H9 (cell line): ENCODE data around the gene RCAN2. TPM values are rescaled to one million over a fixed set of nuclear protein-coding genes. Genes with fewer than 3 reads are reported as not detected.

Experiments
- DNase-seq: peaks from one replicate; pipeline ENCODE4 v3.0.0-alpha.2; 2017
- H2AFZ ChIP-seq: one replicate; pipeline ENCODE4 v1.6.1; 2013; ENCODE audit warnings: mild to moderate bottlenecking, low read length, control low read depth, moderate library complexity
- H2AK5ac ChIP-seq: 2 replicates; pipeline ENCODE4 v1.6.1; 2013; ENCODE audit warnings: low read length, control low read depth, mixed read lengths; ENCODE audit not compliant: insufficient read length
- H2BK120ac ChIP-seq: one replicate; pipeline ENCODE4 v1.6.1; 2013; ENCODE audit warnings: low read depth, mild to moderate bottlenecking, low read length, control low read depth, inconsistent platforms; ENCODE audit not compliant: poor library complexity, severe bottlenecking
- H2BK12ac ChIP-seq: 2 replicates; pipeline ENCODE4 v1.6.1; 2013; ENCODE audit warnings: low read length, control low read depth, mixed read lengths, low read depth; ENCODE audit not compliant: insufficient read length
- H2BK15ac ChIP-seq: 2 replicates; pipeline ENCODE4 v1.6.1; 2013; ENCODE audit warnings: low read depth, low read length, control low read depth
- H2BK20ac ChIP-seq: one replicate; pipeline ENCODE4 v1.6.1; 2013; ENCODE audit warnings: low read depth, mild to moderate bottlenecking, low read length, control low read depth, inconsistent platforms; ENCODE audit not compliant: poor library complexity, severe bottlenecking
- H2BK5ac ChIP-seq: 2 replicates; pipeline ENCODE4 v1.6.1; 2013; ENCODE audit warnings: low read length, control low read depth, mixed read lengths; ENCODE audit not compliant: insufficient read length
- H3K14ac ChIP-seq: 2 replicates; pipeline ENCODE4 v1.6.1; 2013; ENCODE audit warnings: low read length, control low read depth; ENCODE audit not compliant: insufficient read depth
- H3K18ac ChIP-seq: 2 replicates; pipeline ENCODE4 v1.6.1; 2013; ENCODE audit warnings: low read depth, mild to moderate bottlenecking, mixed read lengths, low read length, control low read depth; ENCODE audit not compliant: insufficient read length
- H3K23ac ChIP-seq: 2 replicates; pipeline ENCODE4 v1.6.1; 2013; ENCODE audit warnings: low read length, control low read depth, mixed read lengths, low read depth; ENCODE audit not compliant: insufficient read length
- H3K23me2 ChIP-seq: 2 replicates; pipeline ENCODE4 v1.6.1; 2013; ENCODE audit warnings: low read depth, mild to moderate bottlenecking, mixed read lengths, low read length, control low read depth; ENCODE audit not compliant: insufficient read length, poor library complexity, severe bottlenecking
- H3K27ac ChIP-seq: 2 replicates; pipeline ENCODE4 v1.5.1; 2013; ENCODE audit warnings: low read length, control low read depth, mixed read lengths, low read depth; ENCODE audit not compliant: insufficient read length
- H3K27me3 ChIP-seq: 2 replicates; pipeline ENCODE4 v1.6.1; 2013; ENCODE audit warnings: low read length, control low read depth, inconsistent platforms; ENCODE audit not compliant: insufficient read depth
- H3K4ac ChIP-seq: 2 replicates; pipeline ENCODE4 v1.6.1; 2013; ENCODE audit warnings: low read depth, mild to moderate bottlenecking, control low read depth, inconsistent platforms, low read length, moderate library complexity
- H3K4me1 ChIP-seq: 2 replicates; pipeline ENCODE4 v1.6.1; 2013; ENCODE audit warnings: low read length, control low read depth, inconsistent platforms; ENCODE audit not compliant: insufficient read depth
- H3K4me2 ChIP-seq: 2 replicates; pipeline ENCODE4 v1.6.1; 2013; ENCODE audit warnings: low read length, control low read depth, mixed read lengths; ENCODE audit not compliant: insufficient read length, insufficient read depth
- H3K56ac ChIP-seq: 2 replicates; pipeline ENCODE4 v1.6.1; 2013; ENCODE audit warnings: low read depth, mild to moderate bottlenecking, mixed read lengths, low read length, control low read depth; ENCODE audit not compliant: insufficient read length
- H3K79me1 ChIP-seq: 2 replicates; pipeline ENCODE4 v1.6.1; 2013; ENCODE audit warnings: low read depth, mild to moderate bottlenecking, moderate library complexity, low read length, control low read depth, inconsistent platforms; ENCODE audit not compliant: insufficient read depth, poor library complexity, severe bottlenecking
- H3K79me2 ChIP-seq: 2 replicates; pipeline ENCODE4 v1.6.1; 2013; ENCODE audit warnings: low read length, control low read depth, inconsistent platforms; ENCODE audit not compliant: insufficient read depth
- H3K9ac ChIP-seq: 2 replicates; pipeline ENCODE4 v1.6.1; 2013; ENCODE audit warnings: low read length, control low read depth, mixed read lengths; ENCODE audit not compliant: insufficient read length; ENCODE audit errors: extremely low read depth
- H3K9me3 ChIP-seq: one replicate; pipeline ENCODE4 v1.6.1; 2013; ENCODE audit warnings: low read depth, low read length, inconsistent platforms; ENCODE audit not compliant: control insufficient read depth
- H3T11ph ChIP-seq: one replicate; pipeline ENCODE4 v1.6.1; 2013; ENCODE audit warnings: mild to moderate bottlenecking, low read length, control low read depth, inconsistent platforms
- H4K20me1 ChIP-seq: one replicate; pipeline ENCODE4 v1.6.1; 2013; ENCODE audit not compliant: control insufficient read depth, insufficient read length, insufficient read depth
- H4K5ac ChIP-seq: 2 replicates; pipeline ENCODE4 v1.6.1; 2013; ENCODE audit warnings: low read depth, mild to moderate bottlenecking, mixed read lengths, low read length, control low read depth; ENCODE audit not compliant: insufficient read length
- H4K8ac ChIP-seq: replicated peaks from 2 replicates; pipeline ENCODE4 v1.6.1; 2013; ENCODE audit warnings: low read length, control low read depth, mixed read lengths, low read depth; ENCODE audit not compliant: insufficient read length
- H4K91ac ChIP-seq: 2 replicates; pipeline ENCODE4 v1.6.1; 2013; ENCODE audit warnings: low read depth, mild to moderate bottlenecking, moderate library complexity, mixed read lengths, low read length, control low read depth; ENCODE audit not compliant: insufficient read length
- H3K27ac Mint-ChIP-seq, 3 experiments: 2 replicates in 2 of 3; 3 replicates in 1 of 3; pipeline ENCODE4 v1.8.0; 2020 to 2021; ENCODE audit warnings: mixed read lengths in 3 of 3, mild to moderate bottlenecking in 1 of 3, moderate library complexity in 1 of 3
- H3K27me3 Mint-ChIP-seq: 2 replicates; pipeline ENCODE4 v1.8.0; 2021; ENCODE audit warnings: low read depth, mild to moderate bottlenecking, moderate library complexity, mixed read lengths
- H3K36me3 Mint-ChIP-seq, 3 experiments: 2 replicates in 2 of 3; 3 replicates in 1 of 3; pipeline ENCODE4 v1.8.0; 2020 to 2021; ENCODE audit warnings: low read depth in 3 of 3, mixed read lengths in 3 of 3; ENCODE audit not compliant: insufficient read depth in 1 of 3
- H3K4me1 Mint-ChIP-seq, 2 experiments: 2 replicates each; pipeline ENCODE4 v1.8.0; 2020; ENCODE audit warnings: mixed read lengths in 2 of 2
- H3K4me3 Mint-ChIP-seq, 2 experiments: 2 replicates in 1 of 2; 3 replicates in 1 of 2; pipeline ENCODE4 v1.8.0; 2020 to 2021; ENCODE audit warnings: mild to moderate bottlenecking in 2 of 2, mixed read lengths in 2 of 2, moderate library complexity in 1 of 2
- H3K9me3 Mint-ChIP-seq, 2 experiments: 2 replicates in 1 of 2; 3 replicates in 1 of 2; pipeline ENCODE4 v1.8.0; 2020; ENCODE audit warnings: mild to moderate bottlenecking in 2 of 2, mixed read lengths in 2 of 2, moderate library complexity in 1 of 2
- WGBS: extraction: QIAGEN DNeasy Blood & Tissue Kit; methylation state at CpG from one replicate; pipeline ENCODE4 v1.1.7; 2013; ENCODE audit warnings: missing lambda C conversion rate, low lambda C conversion rate, mixed read lengths; ENCODE audit not compliant: insufficient read length; ENCODE audit errors: extremely low coverage; 5-methylcytosine and 5-hydroxymethylcytosine counted together
- total RNA-seq: library from RNA; stranded (reverse); gene quantifications from 2 replicates; pipeline ENCODE4 v1.2.1, GENCODE V29; 2021
- TF ChIP-seq, protein P1 (sequence below): fragments of 200-600 bp; sonication (generic); conservative IDR thresholded peaks from 3 replicates; pipeline ENCODE4 v1.8.0; 2021; ENCODE audit warnings: antibody characterized with exemption, mild to moderate bottlenecking

RCAN2 gene
- total RNA-seq, 1 experiment from 2014 or later: 3.0 TPM

DNA sequence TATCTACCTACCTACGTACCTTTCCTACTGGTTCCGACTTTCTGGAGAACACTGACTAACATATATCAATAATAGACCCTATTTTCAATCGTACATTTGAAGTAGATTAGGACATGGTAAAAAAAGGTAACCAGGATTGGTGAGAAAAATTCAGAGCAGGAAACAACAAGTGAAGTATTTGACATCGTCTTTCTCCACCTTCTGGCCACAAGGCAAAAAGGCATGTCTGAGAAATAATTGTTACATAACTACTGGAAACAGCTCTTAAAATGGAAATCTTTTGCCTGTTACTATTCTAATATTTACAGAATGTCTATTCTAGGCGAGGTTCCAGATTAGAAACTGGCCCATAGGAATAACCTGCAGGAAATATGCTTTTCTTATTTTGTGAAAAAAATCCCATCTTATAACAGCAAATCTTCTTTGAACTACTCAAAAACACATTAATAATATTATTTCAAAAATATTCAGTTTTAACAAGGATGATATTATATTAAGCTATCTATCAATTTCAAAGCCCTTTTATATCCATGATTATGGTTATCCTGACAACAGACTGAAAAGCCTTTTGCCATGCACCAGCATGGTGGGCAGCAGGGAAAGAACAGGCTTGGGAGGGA lies 80.8 kb downstream of the RCAN2 start:
- Histone ChIP-seq H4K20me1 (no peaks in the 10 kb centered on the region), H2AFZ (no peak overlapping the region), H3K79me1 (no peaks in the 10 kb centered on the region), H3K23me2 (no peaks in the 10 kb centered on the region), H3K23ac (no peak overlapping the region), H3K4me1 (no peaks in the 10 kb centered on the region), H2BK20ac (no peak overlapping the region), H3K14ac (no peak overlapping the region), H3K56ac (no peak overlapping the region), H3K9ac (no peak overlapping the region), H4K5ac (no peak overlapping the region), H3K27me3 (no peaks in the 10 kb centered on the region), H3K4me2 (no peak overlapping the region), H3K18ac (no peak overlapping the region), H2BK15ac (no peak overlapping the region), H2BK5ac (no peak overlapping the region), H2BK120ac (no peak overlapping the region), H4K91ac (no peak overlapping the region), H3K9me3 (no peaks in the 10 kb centered on the region), H3K4ac (no peak overlapping the region), H2BK12ac (no peak overlapping the region), H3K79me2 (no peaks in the 10 kb centered on the region), H4K8ac (no peak overlapping the region), H3T11ph (no peak overlapping the region), H3K27ac (no peak overlapping the region), H2AK5ac (no peak overlapping the region)
- Mint-ChIP-seq H3K36me3 (no peaks in the 10 kb centered on the region), H3K27me3 (no peaks in the 10 kb centered on the region), H3K4me3 (no peak overlapping the region), H3K9me3 (no peaks in the 10 kb centered on the region), H3K4me1 (no peaks in the 10 kb centered on the region), H3K27ac (no peak overlapping the region)
- TF ChIP-seq, protein P1, sequence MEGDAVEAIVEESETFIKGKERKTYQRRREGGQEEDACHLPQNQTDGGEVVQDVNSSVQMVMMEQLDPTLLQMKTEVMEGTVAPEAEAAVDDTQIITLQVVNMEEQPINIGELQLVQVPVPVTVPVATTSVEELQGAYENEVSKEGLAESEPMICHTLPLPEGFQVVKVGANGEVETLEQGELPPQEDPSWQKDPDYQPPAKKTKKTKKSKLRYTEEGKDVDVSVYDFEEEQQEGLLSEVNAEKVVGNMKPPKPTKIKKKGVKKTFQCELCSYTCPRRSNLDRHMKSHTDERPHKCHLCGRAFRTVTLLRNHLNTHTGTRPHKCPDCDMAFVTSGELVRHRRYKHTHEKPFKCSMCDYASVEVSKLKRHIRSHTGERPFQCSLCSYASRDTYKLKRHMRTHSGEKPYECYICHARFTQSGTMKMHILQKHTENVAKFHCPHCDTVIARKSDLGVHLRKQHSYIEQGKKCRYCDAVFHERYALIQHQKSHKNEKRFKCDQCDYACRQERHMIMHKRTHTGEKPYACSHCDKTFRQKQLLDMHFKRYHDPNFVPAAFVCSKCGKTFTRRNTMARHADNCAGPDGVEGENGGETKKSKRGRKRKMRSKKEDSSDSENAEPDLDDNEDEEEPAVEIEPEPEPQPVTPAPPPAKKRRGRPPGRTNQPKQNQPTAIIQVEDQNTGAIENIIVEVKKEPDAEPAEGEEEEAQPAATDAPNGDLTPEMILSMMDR: peak; percentile 69
- no CpG with 5 or more reads among the region's 5 CpGs for WGBS
- DNase-seq: no peak
